Measurements from ENCODE around the gene SLITRK2.

The SLITRK2 gene, protein sequence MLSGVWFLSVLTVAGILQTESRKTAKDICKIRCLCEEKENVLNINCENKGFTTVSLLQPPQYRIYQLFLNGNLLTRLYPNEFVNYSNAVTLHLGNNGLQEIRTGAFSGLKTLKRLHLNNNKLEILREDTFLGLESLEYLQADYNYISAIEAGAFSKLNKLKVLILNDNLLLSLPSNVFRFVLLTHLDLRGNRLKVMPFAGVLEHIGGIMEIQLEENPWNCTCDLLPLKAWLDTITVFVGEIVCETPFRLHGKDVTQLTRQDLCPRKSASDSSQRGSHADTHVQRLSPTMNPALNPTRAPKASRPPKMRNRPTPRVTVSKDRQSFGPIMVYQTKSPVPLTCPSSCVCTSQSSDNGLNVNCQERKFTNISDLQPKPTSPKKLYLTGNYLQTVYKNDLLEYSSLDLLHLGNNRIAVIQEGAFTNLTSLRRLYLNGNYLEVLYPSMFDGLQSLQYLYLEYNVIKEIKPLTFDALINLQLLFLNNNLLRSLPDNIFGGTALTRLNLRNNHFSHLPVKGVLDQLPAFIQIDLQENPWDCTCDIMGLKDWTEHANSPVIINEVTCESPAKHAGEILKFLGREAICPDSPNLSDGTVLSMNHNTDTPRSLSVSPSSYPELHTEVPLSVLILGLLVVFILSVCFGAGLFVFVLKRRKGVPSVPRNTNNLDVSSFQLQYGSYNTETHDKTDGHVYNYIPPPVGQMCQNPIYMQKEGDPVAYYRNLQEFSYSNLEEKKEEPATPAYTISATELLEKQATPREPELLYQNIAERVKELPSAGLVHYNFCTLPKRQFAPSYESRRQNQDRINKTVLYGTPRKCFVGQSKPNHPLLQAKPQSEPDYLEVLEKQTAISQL

DNA sequence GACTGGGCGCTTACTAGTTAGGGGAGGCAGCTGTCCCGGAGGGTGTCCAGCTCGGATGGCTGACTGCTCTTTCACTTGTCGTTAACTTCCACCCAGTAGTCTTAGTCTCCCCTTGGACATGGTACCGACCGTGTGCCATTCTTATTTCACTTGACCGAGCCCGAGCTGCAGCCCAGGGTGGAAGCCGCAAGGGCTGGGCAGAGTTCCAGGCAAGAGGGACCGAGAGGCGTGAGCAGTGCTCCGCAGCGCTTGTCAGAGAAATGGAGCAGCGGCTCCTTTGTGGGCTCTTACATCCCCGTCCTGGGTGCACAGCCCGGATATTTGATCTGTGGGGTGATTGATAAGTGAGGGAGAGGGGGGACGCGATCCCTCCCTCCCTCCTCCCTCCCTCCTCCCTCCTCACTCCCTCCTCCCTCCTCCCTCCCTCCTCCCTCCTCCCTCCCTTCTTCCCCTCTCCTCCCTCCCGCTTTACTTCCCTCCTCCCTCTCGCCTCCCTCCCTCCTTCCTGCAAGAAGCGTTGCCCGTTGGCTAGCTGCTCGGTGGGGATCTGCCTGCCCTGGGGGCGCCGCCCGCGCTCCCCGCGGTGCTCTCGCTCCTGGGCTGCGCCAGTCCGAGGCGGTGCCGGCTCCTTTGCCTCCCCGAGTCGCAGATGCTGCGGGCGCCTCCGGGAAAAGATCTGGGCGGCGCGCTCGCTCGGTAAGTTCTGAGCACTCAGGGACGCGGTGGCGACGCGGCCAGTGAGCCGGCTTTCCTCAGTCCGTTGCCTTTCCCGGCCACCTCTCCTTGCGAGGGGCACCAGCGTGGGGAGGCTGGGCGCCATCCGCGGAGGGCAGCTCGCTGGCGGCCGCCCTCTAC lies at the start of gene SLITRK2:
Gene SLITRK2 (plus strand): TSS at position 499 of the 855 bp plus-strand sequence. CDS start 4,597 bp downstream, outside the sequence.
- peak; percentile 8 for DNase-seq

GRCh38 chrX:145773006-145773405 lies 44.6 kb upstream of the SLITRK2 start:
- DNase-seq: no peak

DNA sequence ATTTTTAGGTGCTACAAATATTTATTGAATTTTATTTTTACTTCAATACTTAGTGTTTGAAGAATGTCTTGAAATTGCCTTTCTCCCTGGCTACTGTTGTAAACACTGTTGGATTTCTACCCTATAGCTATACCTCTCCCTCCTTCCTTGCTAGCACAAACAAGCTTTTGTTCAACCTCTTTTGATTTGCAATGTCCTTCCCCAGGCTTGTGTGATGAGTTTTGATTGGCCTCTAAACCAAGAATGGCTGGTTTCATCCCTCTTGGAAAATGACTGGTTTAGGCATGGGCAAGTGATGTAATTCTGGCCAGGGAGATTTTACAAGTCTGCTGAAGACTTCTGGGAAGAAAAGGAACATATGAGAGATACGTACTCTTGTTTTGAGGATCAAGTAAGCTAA lies 25.3 kb upstream of the SLITRK2 start:
- no peak for DNase-seq

DNA sequence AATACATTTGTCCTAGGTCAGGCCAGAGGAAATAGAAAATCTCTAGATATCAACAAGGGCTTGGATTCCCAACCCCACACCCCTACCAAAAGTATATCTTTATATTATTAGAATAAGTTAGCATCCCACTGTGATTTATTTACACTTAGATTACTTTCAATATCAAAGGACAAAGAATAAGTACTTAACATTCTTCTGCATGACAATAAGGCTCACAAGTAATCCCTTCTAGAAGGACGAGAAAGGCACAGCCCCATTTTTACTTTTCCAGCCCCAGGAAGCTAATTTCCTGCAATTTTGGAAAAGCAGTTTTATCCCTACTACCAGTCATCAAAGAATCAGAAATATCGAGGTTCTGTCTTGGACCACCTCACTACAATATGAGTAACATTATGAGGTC lies 14.1 kb upstream of the SLITRK2 start:
- DNase-seq: no peak

GRCh38 chrX:145813081-145813480 lies 4.5 kb upstream of the SLITRK2 start:
- DNase-seq: no peak

DNA sequence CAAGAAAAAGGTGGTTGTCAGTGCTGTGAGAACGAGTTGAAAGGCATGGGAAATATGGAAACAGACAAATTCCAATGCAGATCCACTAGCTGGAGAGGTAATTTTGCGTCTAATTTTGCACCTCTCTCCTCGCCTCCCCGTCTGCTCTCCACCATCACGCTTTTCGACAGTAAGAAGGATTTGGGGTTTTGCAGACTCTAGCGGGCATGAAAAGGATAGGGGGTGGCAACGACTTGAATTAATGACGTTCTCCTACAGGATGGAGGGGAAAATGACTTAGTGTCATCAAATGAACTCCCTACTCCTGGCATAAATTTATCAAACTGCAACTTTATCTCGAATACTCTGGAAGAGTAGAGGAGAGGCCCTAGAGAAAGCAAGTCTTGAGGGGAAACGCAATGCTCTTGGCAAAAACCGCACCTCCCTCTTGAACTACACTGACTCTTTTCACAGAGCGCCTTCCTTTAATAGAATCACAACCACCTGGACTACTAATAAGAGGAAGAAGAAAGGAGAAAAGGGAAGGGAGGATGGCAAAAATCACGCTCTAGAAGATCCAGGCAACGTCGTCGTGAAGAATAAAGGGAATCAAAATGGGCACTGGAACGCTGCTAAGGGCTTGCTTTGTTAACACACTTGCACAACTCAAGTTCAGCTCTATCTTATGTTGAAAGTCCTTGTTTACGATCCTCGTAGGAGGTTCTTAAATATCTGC lies 871 bp upstream of the SLITRK2 start:
- DNase-seq: no peak

DNA sequence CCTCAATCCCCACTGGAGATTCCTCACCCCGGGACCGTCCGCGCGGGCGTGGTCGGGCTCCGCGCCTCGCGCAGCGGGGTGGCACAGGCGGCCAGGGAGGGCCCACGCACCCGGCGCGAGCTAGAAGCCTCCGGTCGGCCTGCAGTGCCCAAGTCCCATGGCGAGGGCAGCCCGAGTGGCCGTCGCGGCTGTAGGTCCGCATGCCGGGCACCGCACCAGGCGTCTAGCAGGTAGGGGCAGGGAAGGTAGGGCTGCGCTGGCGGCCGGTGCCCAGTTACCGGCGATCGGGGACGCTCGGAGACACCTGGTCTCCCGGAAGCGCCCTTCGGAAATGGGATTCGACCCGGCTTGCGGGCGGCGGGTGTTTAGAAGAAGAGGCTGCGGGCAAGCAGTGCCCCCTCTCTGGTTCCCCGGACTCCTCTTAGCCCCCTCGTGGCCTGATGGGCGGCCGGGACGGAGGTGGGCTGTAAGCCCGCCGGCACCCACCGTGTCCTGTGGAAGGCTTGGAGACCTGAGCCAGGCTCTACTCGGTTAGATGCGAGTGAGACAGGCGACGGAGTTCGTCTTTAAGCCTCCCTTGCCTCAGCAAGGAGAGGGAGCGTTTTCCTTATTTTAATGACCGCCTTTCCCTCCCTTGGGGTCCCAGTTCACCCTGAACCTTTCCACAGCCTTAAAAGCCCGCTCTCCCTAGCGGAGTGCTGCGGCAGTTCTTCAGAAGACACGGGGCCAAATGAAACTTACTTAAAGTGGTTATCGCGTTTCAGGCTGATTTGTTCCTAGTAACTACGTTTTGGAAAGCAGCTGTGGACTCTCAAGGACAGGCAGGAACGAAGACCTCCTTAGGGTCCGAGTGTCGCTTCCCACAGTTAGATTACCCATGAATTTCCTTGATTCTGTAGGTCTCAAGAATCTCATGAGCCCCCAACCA lies 821 bp downstream of the SLITRK2 start:
- no peak for DNase-seq

GRCh38 chrX:145820825-145821224 lies 3.2 kb downstream of the SLITRK2 start:
- no peak for DNase-seq

GRCh38 chrX:145821291-145821897 lies 3.8 kb downstream of the SLITRK2 start:
- DNase-seq: no peak

GRCh38 chrX:145821898-145822571 lies 4.4 kb downstream of the SLITRK2 start:
- DNase-seq: no peak

DNA sequence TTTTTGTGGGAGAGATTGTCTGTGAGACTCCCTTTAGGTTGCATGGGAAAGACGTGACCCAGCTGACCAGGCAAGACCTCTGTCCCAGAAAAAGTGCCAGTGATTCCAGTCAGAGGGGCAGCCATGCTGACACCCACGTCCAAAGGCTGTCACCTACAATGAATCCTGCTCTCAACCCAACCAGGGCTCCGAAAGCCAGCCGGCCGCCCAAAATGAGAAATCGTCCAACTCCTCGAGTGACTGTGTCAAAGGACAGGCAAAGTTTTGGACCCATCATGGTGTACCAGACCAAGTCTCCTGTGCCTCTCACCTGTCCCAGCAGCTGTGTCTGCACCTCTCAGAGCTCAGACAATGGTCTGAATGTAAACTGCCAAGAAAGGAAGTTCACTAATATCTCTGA lies 5.5 kb downstream of the SLITRK2 start:
- no peak for DNase-seq

DNA sequence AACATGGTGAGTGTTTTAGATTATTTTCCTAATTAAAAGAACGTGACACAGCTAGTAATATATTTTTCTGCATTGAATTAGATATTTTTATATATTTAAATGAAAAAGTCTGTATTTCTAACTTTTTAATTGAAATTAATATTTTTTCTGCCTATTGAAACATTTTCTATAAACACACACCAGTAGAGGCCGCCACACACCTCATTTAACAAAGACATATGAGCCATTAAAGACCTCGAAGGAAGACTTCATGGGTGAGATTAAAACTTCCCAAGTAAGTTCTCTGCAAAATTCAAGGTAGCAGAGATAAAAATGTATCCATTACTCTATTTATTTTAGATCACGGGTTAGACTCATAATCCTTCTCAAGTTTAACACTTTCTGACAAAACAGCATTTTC lies 8.3 kb downstream of the SLITRK2 start:
- DNase-seq: peak; percentile 36

- no peak for DNase-seq
Measured at GRCh38 chrX:145826466-145826865, 8.8 kb downstream of the SLITRK2 start.

GRCh38 chrX:145832796-145833195 lies 15.2 kb downstream of the SLITRK2 start:
- no peak for DNase-seq

GRCh38 chrX:145840531-145840930 lies 22.9 kb downstream of the SLITRK2 start:
- no peak for DNase-seq

- no peak for DNase-seq
Measured at GRCh38 chrX:145843146-145843904, 25.7 kb downstream of the SLITRK2 start.

DNA sequence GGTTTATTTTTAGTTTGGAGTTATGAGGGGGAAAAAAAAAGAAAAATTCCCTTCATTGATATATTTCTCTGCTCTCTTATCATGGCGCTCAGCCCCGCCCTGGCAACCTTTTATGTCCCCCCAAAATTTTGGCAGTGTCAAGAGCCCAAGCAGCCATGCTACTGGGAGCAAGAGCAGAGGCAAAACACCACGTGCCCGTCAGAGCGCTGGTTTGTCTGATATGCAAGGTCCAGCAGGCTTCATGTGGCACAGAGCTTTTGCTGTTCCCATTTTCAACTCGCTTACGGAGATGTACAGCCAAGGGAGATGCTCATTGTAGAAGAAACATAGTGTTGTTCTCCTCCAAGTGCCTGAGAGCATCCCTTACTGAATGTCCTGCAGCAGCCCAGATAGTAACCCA lies 27.3 kb downstream of the SLITRK2 start:
- no peak for DNase-seq

- DNase-seq: no peak
Measured at GRCh38 chrX:145848448-145848847, 30.8 kb downstream of the SLITRK2 start.

DNA sequence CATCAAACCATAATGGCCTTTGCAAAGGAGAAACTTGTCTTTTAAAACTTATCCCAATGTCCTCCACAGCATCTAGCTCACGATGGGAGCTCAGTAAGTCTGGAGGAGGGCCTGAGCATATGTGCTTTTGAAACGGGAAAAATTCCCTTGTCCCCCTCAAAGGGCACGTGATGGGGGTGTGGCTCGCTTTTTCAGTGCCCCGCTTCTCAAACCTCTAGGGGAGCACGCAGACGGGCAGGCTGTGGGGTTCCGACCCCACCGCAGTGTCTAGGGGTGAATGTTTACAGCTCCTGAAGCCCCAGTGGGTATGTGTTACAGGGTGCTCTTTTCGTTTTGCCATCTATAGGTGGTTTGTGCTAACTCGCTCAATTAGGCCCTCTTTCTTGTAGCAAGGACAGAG lies 31.2 kb downstream of the SLITRK2 start:
- no peak for DNase-seq
